ENCODE data around the gene HIPK3.
A peak's percentile ranks its signal among the peaks of the same experiment; 100 is the strongest.

GRCh38 chr11:33362051-33362910, 105.1 kb downstream of the HIPK3 start:
- TF ChIP-seq, protein P1, sequence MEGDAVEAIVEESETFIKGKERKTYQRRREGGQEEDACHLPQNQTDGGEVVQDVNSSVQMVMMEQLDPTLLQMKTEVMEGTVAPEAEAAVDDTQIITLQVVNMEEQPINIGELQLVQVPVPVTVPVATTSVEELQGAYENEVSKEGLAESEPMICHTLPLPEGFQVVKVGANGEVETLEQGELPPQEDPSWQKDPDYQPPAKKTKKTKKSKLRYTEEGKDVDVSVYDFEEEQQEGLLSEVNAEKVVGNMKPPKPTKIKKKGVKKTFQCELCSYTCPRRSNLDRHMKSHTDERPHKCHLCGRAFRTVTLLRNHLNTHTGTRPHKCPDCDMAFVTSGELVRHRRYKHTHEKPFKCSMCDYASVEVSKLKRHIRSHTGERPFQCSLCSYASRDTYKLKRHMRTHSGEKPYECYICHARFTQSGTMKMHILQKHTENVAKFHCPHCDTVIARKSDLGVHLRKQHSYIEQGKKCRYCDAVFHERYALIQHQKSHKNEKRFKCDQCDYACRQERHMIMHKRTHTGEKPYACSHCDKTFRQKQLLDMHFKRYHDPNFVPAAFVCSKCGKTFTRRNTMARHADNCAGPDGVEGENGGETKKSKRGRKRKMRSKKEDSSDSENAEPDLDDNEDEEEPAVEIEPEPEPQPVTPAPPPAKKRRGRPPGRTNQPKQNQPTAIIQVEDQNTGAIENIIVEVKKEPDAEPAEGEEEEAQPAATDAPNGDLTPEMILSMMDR (IDR thresholded peaks at IDR 0.05 in 4 of 5, conservative IDR thresholded peaks at IDR 0.05 in 1 of 5): peak; percentile 56 to 78 (median 63)
- TF ChIP-seq POLR2A (IDR thresholded peaks at IDR 0.05): no peak

Data from gastrocnemius medialis (tissue), 4 donors.